Ureter (tissue), 1 donor: ENCODE data around the gene MBD2. TPM values are rescaled to one million over a fixed set of nuclear protein-coding genes. Genes with fewer than 3 reads are reported as not detected.
"Not testable (repeated sequence)": the region's sequence is repeated elsewhere in the genome, so short reads cannot be mapped to it uniquely, and the experiment has no call there.

Experiments used
- DNase-seq: peaks from one replicate; pipeline ENCODE4 v3.0.0-alpha.2; 2020; ENCODE audit warnings: low spot score
- total RNA-seq: library from RNA; stranded (reverse); gene quantifications from one replicate; pipeline ENCODE4 v1.2.4, GENCODE V29; 2023
- donor health status: DM: yes; HTN: yes; CAD: no.

Gene MBD2
- total RNA-seq, 1 donor from 2014 or later: 95.7 TPM

GRCh38 chr18:54235871-54236270, 11.4 kb upstream of the MBD2 start:
- no peak for DNase-seq

GRCh38 chr18:54233747-54234146, 9.3 kb upstream of the MBD2 start:
- no peak for DNase-seq

- no peak for DNase-seq
Observed at GRCh38 chr18:54233228-54233625, 8.8 kb upstream of the MBD2 start.

GRCh38 chr18:54232485-54233227, 8.2 kb upstream of the MBD2 start:
- no peak for DNase-seq

- DNase-seq: no peak
Observed at GRCh38 chr18:54229421-54230059, 5.1 kb upstream of the MBD2 start.

- no peak for DNase-seq
Observed at GRCh38 chr18:54228364-54228763, 3.9 kb upstream of the MBD2 start.

GRCh38 chr18:54223568-54224241, 764 bp downstream of the MBD2 start:
- peak; percentile 78 for DNase-seq

GRCh38 chr18:54222922-54223567, 1.4 kb downstream of the MBD2 start:
- no peak for DNase-seq

- DNase-seq: no peak
Observed at GRCh38 chr18:54220406-54220805, 4.1 kb downstream of the MBD2 start.

GRCh38 chr18:54218803-54219202, 5.7 kb downstream of the MBD2 start:
- DNase-seq: not testable (repeated sequence)

GRCh38 chr18:54218299-54218698, 6.2 kb downstream of the MBD2 start:
- no peak for DNase-seq

GRCh38 chr18:54217624-54218023, 6.8 kb downstream of the MBD2 start:
- DNase-seq: no peak

- no peak for DNase-seq
Observed at GRCh38 chr18:54215069-54215468, 9.4 kb downstream of the MBD2 start.

GRCh38 chr18:54210463-54210862, 14.0 kb downstream of the MBD2 start:
- no peak for DNase-seq

- no peak for DNase-seq
Observed at GRCh38 chr18:54209471-54210180, 14.8 kb downstream of the MBD2 start.

GRCh38 chr18:54206447-54206846, 18.0 kb downstream of the MBD2 start:
- no peak for DNase-seq

- no peak for DNase-seq
Observed at GRCh38 chr18:54205959-54206358, 18.5 kb downstream of the MBD2 start.

- not testable (repeated sequence) for DNase-seq
Observed at GRCh38 chr18:54205448-54205847, 19.0 kb downstream of the MBD2 start.

- no peak for DNase-seq
Observed at GRCh38 chr18:54204883-54205282, 19.6 kb downstream of the MBD2 start.

- DNase-seq: no peak
Observed at GRCh38 chr18:54203914-54204313, 20.6 kb downstream of the MBD2 start.

GRCh38 chr18:54202851-54203250, 21.6 kb downstream of the MBD2 start:
- DNase-seq: no peak
